HS-5 (cell line): Measurements from ENCODE around the gene TRABD2B.
A peak's percentile ranks its signal among the peaks of the same experiment; 100 is the strongest.

ENCODE experiments used
- DNase-seq: peaks from one replicate; pipeline ENCODE4 v3.0.0-alpha.2; 2012; ENCODE audit warnings: low read depth

The TRABD2B gene

DNA sequence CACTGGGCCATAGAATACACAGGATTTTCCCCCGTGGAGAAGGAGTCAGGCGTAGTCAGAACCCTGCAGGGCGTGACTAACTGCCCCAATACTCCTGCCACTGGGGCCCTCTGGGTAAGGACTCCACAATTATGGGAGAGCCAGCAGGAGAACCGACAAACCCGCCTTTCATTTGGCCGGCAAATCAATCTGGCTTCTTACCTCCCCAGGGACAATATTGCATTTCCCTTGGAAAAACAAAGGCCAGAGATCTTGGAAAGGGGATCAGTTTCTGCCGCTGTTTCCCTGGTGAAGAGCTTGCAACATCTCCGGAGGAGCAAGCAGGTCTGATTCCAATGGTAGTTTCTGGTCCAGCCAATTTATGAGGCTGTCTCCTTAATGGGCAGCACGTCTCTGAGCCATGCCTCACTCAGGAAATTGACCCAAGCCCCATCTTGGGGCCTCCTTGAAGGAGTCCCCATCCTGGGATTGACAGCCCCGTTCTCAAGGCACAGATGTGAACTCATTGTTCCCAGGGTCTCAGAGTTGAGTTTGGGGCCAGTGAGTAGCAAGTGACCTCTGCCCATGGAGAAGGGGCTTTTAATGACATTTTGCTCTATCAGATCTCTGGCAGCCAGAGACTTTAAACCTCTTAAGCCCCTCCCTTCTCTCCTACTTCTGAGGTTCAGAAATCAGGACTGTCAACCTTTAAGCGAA, 4.3 kb downstream of the TRABD2B start:
- no peak for DNase-seq

DNA sequence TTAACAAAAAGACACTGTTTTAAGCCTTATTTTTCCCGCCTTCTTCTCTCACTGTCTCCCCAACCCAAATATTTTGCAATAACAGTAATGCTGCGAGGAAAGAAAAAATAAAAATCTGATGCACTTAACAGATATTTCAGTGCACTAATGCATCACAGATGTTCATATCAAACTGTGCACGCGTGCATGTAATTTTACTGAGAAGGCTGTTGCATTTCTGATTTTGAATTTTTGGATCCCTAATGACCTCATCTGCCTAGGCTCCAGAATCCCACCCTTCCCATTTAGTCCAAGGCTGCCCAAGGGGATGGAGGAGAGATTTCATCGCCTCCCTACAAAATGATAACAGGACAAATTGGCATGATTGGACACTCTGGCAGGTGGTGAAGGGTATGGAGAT, 5.5 kb downstream of the TRABD2B start:
- no peak for DNase-seq

DNA sequence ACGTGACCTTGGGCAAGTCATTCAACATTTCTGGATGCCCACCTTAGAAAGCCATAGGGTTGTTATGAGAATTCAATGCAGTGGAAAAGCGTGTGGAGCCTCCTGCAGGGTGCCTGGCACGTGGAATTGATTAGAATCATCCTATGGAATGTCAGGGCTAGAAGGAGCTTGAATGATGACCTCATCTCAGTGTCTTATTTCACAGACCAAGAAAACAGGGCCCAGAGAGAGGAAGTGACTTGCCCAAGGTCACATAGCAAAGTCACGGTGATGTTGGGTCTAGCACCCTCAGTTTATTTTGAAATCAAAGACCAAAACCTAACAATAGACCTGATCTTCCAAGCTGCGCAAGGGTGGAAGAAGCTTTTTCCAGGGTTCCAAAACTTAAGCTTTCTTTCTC, 6.0 kb downstream of the TRABD2B start:
- peak; percentile 40 for DNase-seq

DNA sequence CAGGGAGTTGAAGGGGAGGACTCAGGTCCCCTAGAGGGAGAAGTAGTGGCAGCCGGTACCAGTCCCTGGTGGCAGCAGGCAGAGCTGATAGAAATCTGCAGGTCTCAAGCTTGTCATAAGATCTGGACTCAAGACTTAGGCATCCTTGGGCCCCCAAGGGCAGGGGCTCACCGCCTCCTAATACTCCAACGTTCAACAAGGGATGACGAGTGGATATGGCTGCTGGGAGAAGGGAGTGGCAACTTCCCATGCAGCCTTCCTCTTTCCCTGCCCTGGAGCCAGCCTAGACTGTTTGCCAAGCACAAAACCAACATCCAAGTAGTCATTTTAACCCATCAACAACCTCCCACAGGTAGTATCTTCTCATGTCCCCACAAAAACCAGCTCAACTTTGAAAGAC, 6.9 kb downstream of the TRABD2B start:
- no peak for DNase-seq

DNA sequence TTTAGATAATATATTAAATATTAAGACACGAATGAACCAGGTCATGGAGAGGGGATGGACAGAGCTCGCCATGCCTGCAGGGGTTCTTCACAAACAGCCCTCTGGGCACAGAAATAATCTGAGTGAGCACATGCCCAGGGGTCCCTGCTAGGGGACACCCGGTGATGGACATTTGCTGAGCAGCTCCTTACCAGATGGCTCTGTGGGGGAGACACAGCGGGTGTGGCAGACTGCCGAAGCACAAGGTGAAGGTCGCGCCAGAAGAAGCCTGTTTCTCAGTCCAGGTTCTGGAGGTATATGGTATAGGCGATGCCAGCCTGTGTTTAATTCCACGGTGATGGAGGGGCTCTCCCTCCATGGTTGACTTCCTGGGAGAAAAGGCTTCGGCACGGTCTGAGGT, 9.6 kb downstream of the TRABD2B start:
- DNase-seq = no peak

DNA sequence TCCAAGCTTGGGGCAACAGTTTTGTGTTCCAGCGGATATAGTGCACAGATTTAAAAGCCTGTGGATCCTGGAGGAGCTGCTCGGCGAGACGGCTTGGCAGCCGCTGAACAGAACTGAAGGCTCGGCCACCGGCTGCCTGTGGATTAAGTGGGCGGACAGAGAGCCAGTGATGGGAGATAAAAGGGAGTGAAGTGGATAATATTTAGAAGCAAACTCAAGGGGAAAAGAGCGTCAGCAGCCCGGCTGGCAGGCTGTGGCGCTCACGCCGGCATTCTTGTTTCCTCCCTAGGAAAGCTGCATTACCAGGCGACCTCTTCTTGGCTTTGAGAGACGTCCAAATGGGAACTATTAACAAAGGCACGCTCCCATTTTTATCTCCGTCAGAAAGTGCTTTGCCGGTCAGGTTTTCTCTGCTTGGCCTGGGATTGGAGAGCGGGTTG, 10.4 kb downstream of the TRABD2B start:
- no peak for DNase-seq

DNA sequence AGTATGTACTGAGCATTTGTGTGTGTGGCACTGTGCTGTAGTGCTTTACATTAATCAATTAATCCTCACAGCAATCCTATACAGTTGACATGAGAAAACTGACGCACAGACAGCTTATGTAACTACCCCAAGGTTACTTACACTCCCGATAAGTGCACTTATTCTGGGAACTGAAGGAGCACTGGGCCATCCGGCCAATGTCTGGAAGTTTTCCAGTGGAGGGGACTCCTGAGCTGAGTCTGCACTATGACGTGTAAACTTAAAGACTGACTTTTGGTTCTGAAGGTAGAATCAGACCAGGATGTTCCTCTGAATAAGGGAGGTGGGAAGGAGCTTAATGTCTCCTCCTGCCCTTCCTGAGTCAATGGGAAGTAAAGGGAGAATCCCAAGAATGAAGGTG, 12.2 kb downstream of the TRABD2B start:
- DNase-seq = no peak

DNA sequence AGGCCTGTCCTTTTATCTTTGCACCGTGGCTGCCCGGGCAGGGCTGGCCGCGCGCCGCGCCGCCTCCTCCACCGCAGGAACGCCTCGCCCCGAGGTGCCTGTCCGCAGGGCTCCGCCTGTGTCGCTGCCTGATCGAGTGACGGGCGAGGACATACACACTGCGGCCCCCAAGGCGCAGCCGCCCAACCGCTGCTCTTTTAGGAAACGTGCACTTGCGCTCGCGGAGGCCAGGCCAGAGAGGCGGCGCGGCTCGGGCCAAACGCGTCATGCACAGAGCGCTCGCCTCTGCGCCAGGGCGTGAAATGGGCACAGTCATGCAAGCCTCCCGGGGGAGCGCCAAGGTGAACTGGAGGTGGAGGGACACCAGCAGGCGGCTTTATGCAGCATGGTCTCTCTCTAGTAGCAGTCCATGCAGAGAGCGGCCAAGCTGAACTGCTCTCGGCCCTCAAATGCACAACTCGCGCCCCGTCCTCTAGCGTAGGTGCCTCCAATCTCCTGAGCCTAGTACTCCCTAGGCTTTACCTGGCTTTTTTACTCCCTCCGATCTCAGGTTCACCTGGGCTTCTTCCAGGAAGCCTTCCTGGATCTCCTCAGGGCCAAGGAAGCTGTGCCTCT, 12.9 kb downstream of the TRABD2B start:
- no peak for DNase-seq

DNA sequence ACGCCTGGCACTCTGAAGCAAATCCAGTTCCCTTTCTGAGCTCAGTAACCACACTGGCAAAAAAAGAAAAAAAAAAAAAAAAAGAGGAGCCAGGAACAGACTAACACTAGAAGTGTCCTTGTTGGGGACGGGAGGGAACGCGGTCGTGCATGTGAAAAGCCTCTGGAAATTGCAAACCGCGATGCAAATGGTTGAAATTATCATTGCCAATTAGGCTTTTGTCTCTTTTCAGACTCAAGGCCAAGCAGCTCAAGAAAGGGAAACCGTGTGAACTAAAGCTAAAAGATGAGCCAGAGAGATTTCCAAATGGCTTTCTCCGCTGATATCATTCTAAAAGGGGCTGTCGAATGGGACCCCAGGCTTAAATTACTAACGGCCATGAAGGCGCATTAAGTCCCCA, 13.5 kb downstream of the TRABD2B start:
- no peak for DNase-seq

DNA sequence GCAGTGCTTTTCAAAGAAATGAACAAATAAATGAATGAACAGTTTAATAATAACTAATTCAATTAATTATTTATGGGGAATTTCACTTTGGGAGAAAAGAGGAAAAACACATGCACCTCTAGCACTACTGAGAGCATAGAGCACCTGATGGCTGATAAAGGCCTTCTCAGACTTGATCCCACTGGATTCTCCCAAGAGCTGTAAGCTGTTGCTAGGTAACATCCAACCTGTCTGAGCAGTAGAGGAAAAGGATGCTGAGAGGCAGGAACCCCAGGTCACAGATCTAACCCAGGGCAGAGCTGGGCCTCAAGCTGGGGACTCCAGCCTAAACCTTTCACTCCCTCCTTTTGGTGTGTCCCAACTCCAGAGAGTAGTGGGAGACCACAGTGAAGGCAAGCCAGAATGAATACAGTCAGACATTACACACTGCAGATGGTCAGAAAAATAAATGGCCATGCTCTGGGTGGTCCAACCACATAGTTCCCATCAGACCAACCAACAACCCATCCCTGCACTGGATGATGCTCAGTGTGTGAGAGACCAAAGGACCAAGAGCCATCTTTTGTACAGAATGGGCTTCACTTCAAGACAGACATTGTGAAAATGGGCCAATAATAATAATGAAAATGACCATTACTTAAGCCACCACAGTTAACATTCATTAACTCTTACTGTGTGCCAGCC, 15.4 kb downstream of the TRABD2B start:
- DNase-seq = no peak

DNA sequence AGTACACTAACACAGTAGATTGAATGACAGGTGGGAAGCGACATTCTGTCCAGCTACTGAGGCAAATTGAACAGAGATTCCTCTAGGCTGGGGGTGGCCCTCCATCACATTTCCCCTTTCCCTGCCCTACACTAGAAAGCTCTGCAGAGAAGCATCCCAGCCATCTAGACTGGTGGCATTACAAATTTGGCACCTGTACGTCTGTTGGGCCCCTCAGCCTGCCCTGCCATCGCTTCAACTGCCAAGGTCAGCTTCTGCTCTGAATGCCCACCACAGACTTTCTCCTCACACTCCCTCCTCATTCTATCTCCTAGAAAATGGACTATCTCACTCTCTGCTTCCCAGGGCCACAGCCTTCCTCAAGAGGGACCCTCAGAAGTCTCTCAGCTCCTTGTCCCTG, 16.7 kb downstream of the TRABD2B start:
- no peak for DNase-seq

DNA sequence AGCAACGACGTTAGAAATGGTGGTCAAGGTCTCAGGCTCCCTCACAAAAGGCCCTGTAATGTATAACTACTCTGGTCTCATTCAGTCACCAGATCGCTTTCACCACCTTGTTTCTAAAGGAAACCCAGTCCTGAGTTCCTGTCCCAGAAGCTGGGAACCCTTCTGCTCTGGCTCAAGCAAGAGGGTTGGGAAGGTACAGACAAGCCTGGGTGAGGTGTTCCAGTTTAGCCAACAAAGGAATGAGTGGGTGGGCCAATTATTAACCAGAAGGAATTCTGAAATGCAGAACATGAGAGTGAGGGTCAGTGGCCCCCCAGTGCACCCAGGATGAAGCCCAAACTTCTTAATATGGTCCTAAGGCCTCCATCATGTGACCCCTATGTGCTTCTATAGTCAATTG, 17.5 kb downstream of the TRABD2B start:
- DNase-seq = no peak

DNA sequence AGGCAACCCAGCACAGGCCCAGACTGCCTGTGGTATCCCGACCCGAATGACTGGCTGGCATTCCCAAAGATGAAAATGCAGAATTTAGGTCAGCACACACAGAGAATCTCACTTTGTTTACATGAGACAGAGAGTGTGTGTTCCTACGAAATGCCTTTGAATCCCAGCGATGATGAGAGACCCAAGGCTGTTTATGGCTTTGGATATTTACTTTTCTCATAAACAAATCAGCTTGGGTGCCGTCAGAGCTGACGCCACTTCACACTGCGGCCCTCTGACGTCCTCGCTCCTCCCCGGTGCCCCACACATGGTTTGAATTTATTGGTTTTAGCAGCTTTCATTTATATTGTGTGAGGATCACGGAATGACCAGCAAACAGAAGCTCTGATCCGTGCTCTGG, 18.7 kb downstream of the TRABD2B start:
- no peak for DNase-seq

DNA sequence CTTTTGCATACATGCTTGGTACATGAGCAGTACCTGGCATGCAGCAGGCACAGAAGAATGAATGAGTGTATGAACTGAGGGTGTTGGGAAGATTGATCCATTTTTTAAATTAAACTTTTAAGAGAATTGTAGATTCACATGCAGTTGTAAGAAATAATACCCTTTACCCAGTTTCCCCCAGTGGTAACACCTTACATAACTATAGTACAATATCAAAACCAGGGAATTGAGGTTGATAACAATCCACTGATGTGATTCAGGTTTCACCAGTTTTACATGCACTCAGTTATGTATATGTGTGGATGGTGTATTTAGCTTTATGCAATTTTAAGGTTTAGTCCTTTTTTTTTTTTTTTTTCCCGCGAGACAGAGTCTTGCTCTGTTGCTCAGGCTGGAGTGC, 20.5 kb downstream of the TRABD2B start:
- no peak for DNase-seq

DNA sequence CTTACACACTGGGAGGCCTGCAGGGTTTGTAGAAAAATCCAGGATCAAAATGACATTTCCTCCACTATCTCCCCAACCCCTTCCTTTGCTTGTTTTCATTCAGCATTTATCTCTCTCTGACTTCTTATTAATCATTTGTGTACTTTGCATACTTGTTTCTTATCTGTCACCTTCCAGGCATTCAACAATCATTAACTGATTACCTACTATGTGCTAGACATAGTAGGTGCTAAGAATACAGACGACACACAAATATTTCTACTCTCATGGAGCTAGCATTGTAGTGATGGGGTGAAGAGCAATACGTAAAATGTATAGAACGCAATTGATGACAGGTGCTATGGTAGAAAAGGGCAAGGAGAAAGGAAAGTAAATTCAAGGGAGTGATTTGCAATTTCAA, 20.9 kb downstream of the TRABD2B start:
- no peak for DNase-seq

DNA sequence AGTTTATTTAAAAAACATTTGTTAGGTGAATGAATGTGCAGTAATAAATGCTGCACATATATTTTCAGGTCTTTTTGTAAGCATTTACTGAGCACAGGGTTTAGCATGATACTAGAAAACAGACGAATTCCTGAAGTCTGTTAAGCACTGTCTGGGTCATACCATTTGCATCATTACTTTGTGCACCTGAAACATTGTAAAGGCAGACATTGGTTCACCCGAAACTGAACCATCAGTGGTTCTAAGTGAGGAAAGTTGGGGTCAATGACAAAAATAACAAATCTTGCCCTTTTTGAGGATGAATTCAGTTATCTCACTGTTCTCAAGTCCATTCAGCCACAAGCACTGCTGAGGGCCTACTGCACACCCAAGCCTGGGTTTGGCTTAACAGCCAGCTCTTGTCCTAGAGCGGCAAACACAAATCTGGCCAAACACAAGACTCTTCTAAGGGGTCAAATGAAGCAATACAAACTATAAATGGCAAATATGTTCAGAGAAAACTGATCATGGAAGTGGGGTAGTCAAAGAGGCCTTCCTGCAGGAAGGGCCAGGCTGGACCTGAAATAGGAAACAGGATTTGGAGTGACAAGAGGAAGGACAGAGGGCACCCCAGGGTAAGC, 21.8 kb downstream of the TRABD2B start:
- no peak for DNase-seq

DNA sequence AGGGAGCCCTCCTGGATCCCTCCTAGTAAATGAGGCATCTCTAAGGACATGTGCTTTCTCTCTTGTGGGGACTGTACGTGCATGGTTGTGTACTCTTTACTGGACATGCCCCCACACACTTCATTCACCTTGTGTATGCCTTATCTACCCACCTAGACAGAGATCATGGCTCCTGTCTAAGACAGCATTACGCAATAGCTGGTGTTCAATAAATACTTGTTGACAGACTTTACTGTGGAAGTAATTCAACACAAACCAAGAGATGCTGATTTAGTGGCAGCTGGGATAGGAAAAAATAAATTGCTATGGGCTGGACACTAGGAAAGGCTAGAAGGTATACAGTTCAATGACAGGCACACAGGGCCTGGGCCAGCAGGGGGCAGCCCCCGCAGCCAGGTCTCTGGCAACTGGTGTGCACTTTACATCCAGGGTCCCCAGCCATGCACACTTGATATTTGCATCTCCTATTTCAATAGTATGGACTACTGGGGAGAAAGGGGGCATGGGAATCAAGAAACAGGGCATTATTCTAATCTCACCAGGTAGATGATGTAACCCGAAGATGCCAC, 24.2 kb downstream of the TRABD2B start:
- DNase-seq = no peak

DNA sequence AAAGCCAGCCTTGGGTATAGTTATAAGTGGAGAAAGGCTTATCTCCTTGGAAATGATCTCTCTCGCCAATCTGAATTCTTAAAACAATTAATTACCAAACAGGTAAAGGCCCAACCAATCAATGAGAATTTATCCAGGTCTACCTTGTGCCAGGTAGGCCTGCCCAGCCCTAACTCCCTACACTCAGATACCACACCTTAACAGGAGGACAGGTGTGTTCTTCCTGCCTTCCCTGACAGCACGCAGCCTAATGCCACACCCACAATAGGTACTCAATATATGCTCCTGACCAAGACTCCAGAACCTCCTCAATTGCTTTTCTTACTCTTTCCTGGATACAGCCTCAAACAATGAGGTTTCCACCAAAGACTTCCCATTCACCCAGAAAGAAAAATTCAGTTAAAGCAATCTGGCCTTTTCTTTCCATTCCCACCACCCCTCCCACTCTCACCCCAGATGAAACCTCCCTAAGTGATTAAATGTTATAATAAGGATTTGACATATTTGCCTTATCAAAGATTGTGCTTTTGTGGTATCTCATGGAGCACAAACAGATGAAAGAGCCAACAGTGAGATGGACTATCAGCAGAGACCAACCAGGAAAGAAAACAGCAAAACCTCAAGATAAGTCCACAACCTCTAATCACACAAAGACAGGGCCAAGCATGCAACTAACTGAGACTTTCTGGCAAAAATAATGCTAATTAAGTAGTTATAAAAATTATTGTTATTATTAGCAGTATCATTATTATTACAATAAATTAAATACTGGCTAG, 25.6 kb downstream of the TRABD2B start:
- DNase-seq = no peak

DNA sequence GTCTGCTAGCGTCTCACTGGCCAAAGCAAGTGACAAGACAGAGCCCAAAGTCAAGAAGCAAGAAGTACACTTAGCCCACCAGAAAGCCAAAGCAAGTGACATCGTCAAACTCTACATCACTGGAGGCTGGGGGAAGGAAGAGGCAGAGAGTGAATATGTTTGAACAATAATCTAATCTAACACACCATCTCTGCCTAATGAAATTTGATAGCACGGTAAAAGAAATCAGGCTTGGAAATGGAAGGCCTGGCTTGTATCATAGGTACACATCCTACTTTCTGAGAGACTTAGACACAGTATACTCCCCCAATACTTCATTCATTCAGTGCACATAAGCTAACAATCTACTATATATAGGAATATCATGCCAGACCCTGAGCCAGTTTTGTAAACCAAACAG, 26.3 kb downstream of the TRABD2B start:
- no peak for DNase-seq

DNA sequence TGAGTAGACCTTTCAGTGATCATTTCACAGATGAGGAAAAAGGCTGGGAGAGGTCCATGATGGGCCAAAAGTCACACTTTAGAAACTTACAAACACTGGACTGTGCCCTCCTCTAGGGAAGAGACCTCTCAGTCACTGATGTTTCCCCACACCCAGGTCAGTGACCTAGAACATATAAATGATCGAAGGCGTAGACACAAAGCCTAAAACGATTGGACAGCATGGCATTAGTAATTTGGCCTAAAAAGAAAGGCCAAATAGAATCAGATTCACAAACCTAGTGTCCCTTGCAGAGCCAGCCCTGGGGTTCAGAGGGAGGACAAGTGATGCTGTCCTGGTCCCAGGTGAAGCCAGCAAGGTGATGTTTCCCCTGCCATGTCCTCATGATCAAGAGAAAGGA, 27.7 kb downstream of the TRABD2B start:
- no peak for DNase-seq

DNA sequence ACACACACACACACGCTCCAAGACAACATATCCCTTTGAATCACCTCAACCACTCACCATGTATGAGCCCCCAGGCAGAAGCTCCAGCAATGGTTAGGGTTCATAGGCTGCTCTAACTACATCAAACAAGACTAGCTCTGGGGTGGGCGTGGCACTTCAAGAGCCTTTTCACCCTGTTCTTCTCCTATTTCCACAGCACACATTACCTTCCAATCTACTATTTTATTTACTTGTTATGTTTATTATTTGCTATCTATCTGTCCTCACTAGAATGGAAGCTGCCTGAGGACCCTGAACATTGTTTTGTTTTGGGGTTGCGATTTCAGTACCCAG, 28.7 kb downstream of the TRABD2B start:
- DNase-seq = no peak

DNA sequence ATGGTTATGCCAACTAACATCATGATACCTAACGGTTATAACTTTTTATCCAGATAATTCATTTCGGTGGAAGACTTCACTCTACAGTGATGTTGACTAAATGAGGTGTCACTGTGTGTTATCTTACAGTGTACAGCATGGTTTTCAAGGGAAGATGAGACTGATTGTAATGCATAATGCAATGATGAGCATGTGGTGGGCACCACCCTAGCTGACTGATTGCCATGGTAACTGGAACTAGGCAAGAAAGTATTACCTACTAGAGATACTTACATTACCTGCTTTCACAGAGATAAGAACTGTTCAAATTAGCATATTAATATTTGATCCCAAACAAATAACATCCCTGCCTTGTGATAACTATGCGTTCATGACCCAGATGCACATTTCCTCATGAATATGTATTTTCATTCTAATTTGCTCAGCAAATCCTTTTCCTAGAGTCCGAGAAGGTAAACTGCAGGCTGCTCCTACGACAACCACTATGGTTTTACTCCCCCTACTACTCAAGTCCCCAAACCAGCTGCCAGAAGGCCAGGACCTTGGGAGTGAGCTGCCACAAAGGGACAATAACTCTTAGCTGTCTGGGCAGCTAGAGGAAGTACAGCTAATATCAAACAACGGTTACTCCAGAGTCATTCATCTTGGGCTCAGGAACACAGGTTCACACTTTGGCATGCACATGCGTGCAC, 29.2 kb downstream of the TRABD2B start:
- no peak for DNase-seq
